DOHH2 (cell line): ENCODE measurements around the gene SECISBP2.

Source experiments
- EZH2phosphoT487 ChIP-seq: fragments of 200-600 bp; sonication (generic); IDR thresholded peaks from 2 replicates; pipeline ENCODE4 v1.6.1; 2017; ENCODE audit warnings: borderline replicate concordance, mild to moderate bottlenecking, antibody characterized with exemption, low read length, moderate library complexity, mixed read lengths
- TF ChIP-seq, protein P1 (sequence below): fragments of 200-600 bp; sonication (generic); IDR thresholded peaks from one replicate; pipeline ENCODE4 v1.5.1; 2014; ENCODE audit warnings: antibody characterized with exemption, mild to moderate bottlenecking, low read depth, low read length; ENCODE audit not compliant: poor library complexity, severe bottlenecking

- TF ChIP-seq, protein P1, sequence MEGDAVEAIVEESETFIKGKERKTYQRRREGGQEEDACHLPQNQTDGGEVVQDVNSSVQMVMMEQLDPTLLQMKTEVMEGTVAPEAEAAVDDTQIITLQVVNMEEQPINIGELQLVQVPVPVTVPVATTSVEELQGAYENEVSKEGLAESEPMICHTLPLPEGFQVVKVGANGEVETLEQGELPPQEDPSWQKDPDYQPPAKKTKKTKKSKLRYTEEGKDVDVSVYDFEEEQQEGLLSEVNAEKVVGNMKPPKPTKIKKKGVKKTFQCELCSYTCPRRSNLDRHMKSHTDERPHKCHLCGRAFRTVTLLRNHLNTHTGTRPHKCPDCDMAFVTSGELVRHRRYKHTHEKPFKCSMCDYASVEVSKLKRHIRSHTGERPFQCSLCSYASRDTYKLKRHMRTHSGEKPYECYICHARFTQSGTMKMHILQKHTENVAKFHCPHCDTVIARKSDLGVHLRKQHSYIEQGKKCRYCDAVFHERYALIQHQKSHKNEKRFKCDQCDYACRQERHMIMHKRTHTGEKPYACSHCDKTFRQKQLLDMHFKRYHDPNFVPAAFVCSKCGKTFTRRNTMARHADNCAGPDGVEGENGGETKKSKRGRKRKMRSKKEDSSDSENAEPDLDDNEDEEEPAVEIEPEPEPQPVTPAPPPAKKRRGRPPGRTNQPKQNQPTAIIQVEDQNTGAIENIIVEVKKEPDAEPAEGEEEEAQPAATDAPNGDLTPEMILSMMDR = no peak
- TF ChIP-seq EZH2phosphoT487 = no peak
Observed at GRCh38 chr9:89404074-89404473, 85.8 kb downstream of the SECISBP2 start.
